Renal cortex interstitium (tissue), 3 donors: ENCODE results near the gene ACAA1. TPM values are rescaled to one million over a fixed set of nuclear protein-coding genes. Genes with fewer than 3 reads are reported as not detected.

ENCODE experiments used
- polyA plus RNA-seq, 3 donors: library from polyadenylated mRNA; unstranded; fragments of 120-200 nt; gene quantifications; one replicate each; pipeline ENCODE4 v1.2.1, GENCODE V29; 2013; ENCODE audit not compliant: insufficient read length in 3 of 3

The ACAA1 gene
- polyA plus RNA-seq, 3 donors, result 131 to 150 (median 139) TPM

Other genes starting within 250 kb of the ACAA1 start
- gene VILL, start 146.3 kb downstream of the ACAA1 start, polyA plus RNA-seq, result 10 to 100 TPM in 2 of 3 donors, 1 to 10 TPM in 1; 9.3 to 13.9 (median 12.2) TPM
- gene PLCD1, start 107.5 kb downstream of the ACAA1 start, polyA plus RNA-seq, result 10 to 100 TPM; 21.6 to 23.2 (median 21.9) TPM
- 1 to 10 TPM in 1 of 3 donors, under 1 TPM in 2; 0.48 to 1.5 (median 0.82) TPM for gene DLEC1, start 97.9 kb downstream of the ACAA1 start, polyA plus RNA-seq
- 10 to 100 TPM; 22.6 to 27.4 (median 25.0) TPM for gene MYD88, start 1.5 kb upstream of the ACAA1 start, polyA plus RNA-seq
- 10 to 100 TPM; 46.8 to 55.6 (median 50.2) TPM for gene OXSR1, start 28.4 kb upstream of the ACAA1 start, polyA plus RNA-seq
- gene SLC22A13, start 128.7 kb upstream of the ACAA1 start, polyA plus RNA-seq, result 1 to 10 TPM; 2.7 to 7.1 (median 4.1) TPM
- under 1 TPM; 0.62 to 0.98 (median 0.66) TPM for gene SLC22A14, start 145.2 kb upstream of the ACAA1 start, polyA plus RNA-seq
- 10 to 100 TPM in 2 of 3 donors, 1 to 10 TPM in 1; 9.6 to 13.9 (median 13.2) TPM for gene XYLB, start 209.7 kb upstream of the ACAA1 start, polyA plus RNA-seq